HCT116 (cell line): ENCODE measurements around the gene PHF5A. TPM values are rescaled to one million over a fixed set of nuclear protein-coding genes. Genes with fewer than 3 reads are reported as not detected.
A peak's percentile ranks its signal among the peaks of the same experiment; 100 is the strongest.

Experiments
- ATAC-seq: fragments of 200-7000 bp; cut with Tn5 transposase; 2 replicates; pipeline ENCODE4 v1.9.1; 2020; ENCODE audit warnings: mild to moderate bottlenecking, moderate library complexity
- BruUV-seq: library from RNA; stranded (reverse); fragments of 400-500 nt; replicated peaks from 2 replicates; lab custom pipeline; 2021; lab: Mats Ljungman, UMichigan
- CTCF ChIA-PET: fragments of 300-600 bp; sonication (Branson Sonifier 250); formaldehyde crosslinking; loops from one replicate; lab custom pipeline; 2021; ENCODE audit warnings: antibody characterized with exemption; lab: Charles Lee
- POLR2A ChIA-PET: fragments of 300-600, 350-600 bp; sonication (Branson Sonifier 250); formaldehyde crosslinking; loops from one replicate; lab custom pipeline; 2021; ENCODE audit warnings: antibody characterized with exemption; lab: Charles Lee
- RAD21 ChIA-PET, 2 experiments: fragments of 300-600 bp; sonication (Branson Sonifier 250); formaldehyde crosslinking; loops; one replicate each; lab custom pipeline; 2023; ENCODE audit warnings: low total read pairs in 2 of 2; ENCODE audit not compliant: uncharacterized antibody in 2 of 2, unreplicated experiment in 2 of 2, low non-redundant PET in 1 of 2; lab: Charles Lee
- DNase-seq: peaks from one replicate; pipeline ENCODE4 v3.0.0-alpha.2; 2010; ENCODE audit warnings: low read depth, low spot score
- H2AFZ ChIP-seq: fragments of 200-600 bp; shearing (Covaris generic), sonication (generic); 2 replicates; pipeline ENCODE4 v1.6.1; 2017; ENCODE audit warnings: low read depth, mixed run types, mixed read lengths, antibody characterized with exemption, low read length; ENCODE audit not compliant: poor library complexity, severe bottlenecking
- H3K27ac ChIP-seq: 2 replicates; pipeline ENCODE4 v1.5.1; 2012; ENCODE audit warnings: low read depth, low read length
- H3K27me3 ChIP-seq: fragments of 200-600 bp; sonication (generic); 2 replicates; pipeline ENCODE4 v1.6.1; 2016; ENCODE audit warnings: mixed run types, low read length, mixed read lengths; ENCODE audit not compliant: insufficient read depth
- H3K36me3 ChIP-seq, 2 experiments: fragments of 200-500 bp in 1 of 2; fragments of 200-600 bp in 1 of 2; sonication (Bioruptor generic) in 1 of 2; sonication (generic) in 1 of 2; 2 replicates each; pipeline versions ENCODE4 v1.5.1 to v1.6.1; 2014 to 2016; ENCODE audit warnings: low read length in 2 of 2, inconsistent platforms in 1 of 2, mixed read lengths in 1 of 2, mixed run types in 1 of 2; ENCODE audit not compliant: insufficient read depth in 2 of 2, control insufficient read depth in 1 of 2
- H3K4me1 ChIP-seq, 2 experiments: fragments of 200-600 bp in 1 of 2; sonication (generic) in 1 of 2; 2 replicates each; pipeline versions ENCODE4 v1.5.1 to v1.6.1; 2012 to 2017; ENCODE audit warnings: low read length in 2 of 2, inconsistent platforms in 1 of 2, mild to moderate bottlenecking in 1 of 2, mixed read lengths in 1 of 2, mixed run types in 1 of 2, moderate library complexity in 1 of 2; ENCODE audit not compliant: insufficient read depth in 2 of 2, control insufficient read depth in 1 of 2
- H3K4me2 ChIP-seq: fragments of 200-600 bp; sonication (generic); 2 replicates; pipeline ENCODE4 v1.6.1; 2017; ENCODE audit warnings: mixed run types, low read length, mixed read lengths
- H3K4me3 ChIP-seq, 2 experiments: fragments of 200-600 bp in 1 of 2; sonication (generic) in 1 of 2; replicated peaks in 1 of 2; 2 replicates each; pipeline ENCODE4 v1.5.1; 2011 to 2016; ENCODE audit warnings: low read length in 2 of 2, control low read depth in 1 of 2, low read depth in 1 of 2, mild to moderate bottlenecking in 1 of 2, mixed read lengths in 1 of 2, mixed run types in 1 of 2
- H3K79me2 ChIP-seq: fragments of 200-600 bp; sonication (generic); 2 replicates; pipeline ENCODE4 v1.6.1; 2017; ENCODE audit warnings: mild to moderate bottlenecking, mixed run types, low read length, moderate library complexity, mixed read lengths; ENCODE audit not compliant: insufficient read depth
- H3K9ac ChIP-seq: fragments of 200-600 bp; sonication (generic); 2 replicates; pipeline ENCODE4 v1.6.1; 2016; ENCODE audit warnings: low read length, mixed read lengths
- H3K9me2 ChIP-seq: fragments of 200-600 bp; sonication (generic), shearing (Covaris generic); 2 replicates; pipeline ENCODE4 v1.6.1; 2017; ENCODE audit warnings: mixed run types, mild to moderate bottlenecking, moderate library complexity; ENCODE audit not compliant: insufficient read depth
- H3K9me3 ChIP-seq, 2 experiments: fragments of 200-500 bp in 1 of 2; fragments of 200-600 bp in 1 of 2; sonication (Bioruptor generic) in 1 of 2; sonication (generic) in 1 of 2; 2 replicates each; pipeline ENCODE4 v1.6.1; 2014 to 2017; ENCODE audit warnings: low read length in 2 of 2, mixed read lengths in 2 of 2, inconsistent platforms in 1 of 2, low read depth in 1 of 2, mild to moderate bottlenecking in 1 of 2, mixed run types in 1 of 2, moderate library complexity in 1 of 2; ENCODE audit not compliant: control insufficient read depth in 1 of 2, insufficient read depth in 1 of 2
- H4K20me1 ChIP-seq: fragments of 200-600 bp; sonication (generic), shearing (Covaris generic); 2 replicates; pipeline ENCODE4 v1.6.1; 2017; ENCODE audit warnings: mixed run types, mild to moderate bottlenecking, moderate library complexity; ENCODE audit not compliant: insufficient read depth
- ATF3 ChIP-seq: IDR thresholded peaks from 2 replicates; pipeline ENCODE4 v1.6.1; 2012
- CEBPB ChIP-seq: IDR thresholded peaks from 2 replicates; pipeline ENCODE4 v1.6.1; 2012; ENCODE audit warnings: low read depth
- CTCF ChIP-seq, 3 experiments: fragments of 200-600 bp in 1 of 3; sonication (generic) in 1 of 3; IDR thresholded peaks in 2 of 3; conservative IDR thresholded peaks in 1 of 3; 2 replicates each; pipeline ENCODE4 v1.5.1; 2012 to 2017; ENCODE audit warnings: low read depth in 2 of 3, low read length in 2 of 3, antibody characterized with exemption in 1 of 3, borderline replicate concordance in 1 of 3, control low read depth in 1 of 3, mild to moderate bottlenecking in 1 of 3, mixed read lengths in 1 of 3, mixed run types in 1 of 3, moderate library complexity in 1 of 3; ENCODE audit not compliant: insufficient read depth in 1 of 3
- EGR1 ChIP-seq: IDR thresholded peaks from 2 replicates; pipeline ENCODE4 v1.6.1; 2012; ENCODE audit warnings: low read depth
- ELF1 ChIP-seq: IDR thresholded peaks from 2 replicates; pipeline ENCODE4 v1.6.1; 2012; ENCODE audit warnings: low read depth, borderline replicate concordance
- FOSL1 ChIP-seq: IDR thresholded peaks from 2 replicates; pipeline ENCODE4 v1.6.1; 2012; ENCODE audit warnings: low read depth
- MAX ChIP-seq: IDR thresholded peaks from 2 replicates; pipeline ENCODE4 v1.6.1; 2012
- POLR2A ChIP-seq: IDR thresholded peaks from 2 replicates; pipeline ENCODE4 v1.7.0; 2011; ENCODE audit warnings: borderline replicate concordance; ENCODE audit not compliant: insufficient read depth, insufficient read length; ENCODE audit errors: extremely low read depth
- POLR2AphosphoS5 ChIP-seq: IDR thresholded peaks from 2 replicates; pipeline ENCODE4 v1.6.1; 2011; ENCODE audit warnings: mild to moderate bottlenecking, low read depth, low read length, moderate library complexity
- SIN3A ChIP-seq: IDR thresholded peaks from 2 replicates; pipeline ENCODE4 v1.6.1; 2012; ENCODE audit warnings: low read depth
- TCF7L2 ChIP-seq: IDR thresholded peaks from 2 replicates; pipeline ENCODE4 v1.7.0; 2011; ENCODE audit warnings: borderline replicate concordance, inconsistent platforms; ENCODE audit not compliant: insufficient read depth, insufficient read length; ENCODE audit errors: extremely low read depth
- YY1 ChIP-seq: IDR thresholded peaks from 2 replicates; pipeline ENCODE4 v1.6.1; 2011; ENCODE audit warnings: low read length, low read depth, moderate library complexity, mild to moderate bottlenecking; ENCODE audit not compliant: insufficient replicate concordance; ENCODE audit errors: extremely low read depth
- ZBTB33 ChIP-seq: IDR thresholded peaks from 2 replicates; pipeline ENCODE4 v1.6.1; 2011; ENCODE audit warnings: mild to moderate bottlenecking, low read length, moderate library complexity; ENCODE audit not compliant: insufficient replicate concordance; ENCODE audit errors: extremely low read depth
- intact Hi-C: fragments of 100-400 bp; cut with micrococcal nuclease; formaldehyde crosslinking; loops from 2 replicates; pipeline ENCODE4 v1.10.0; 2022
- total RNA-seq: library from RNA; stranded (reverse); gene quantifications from one replicate; pipeline ENCODE4 v1.2.1, GENCODE V29; 2021; ENCODE audit not compliant: unreplicated experiment

The PHF5A gene
- total RNA-seq, 1 experiment from 2014 or later, result 86.0 TPM

GRCh38 chr22:41437198-41437597 lies 31.3 kb downstream of the PHF5A start (continued):
- TF ChIP-seq MAX, result no peak
- TF ChIP-seq CTCF (IDR thresholded peaks at IDR 0.05 in 2 of 3, conservative IDR thresholded peaks at IDR 0.05 in 1 of 3; ENCODE audit: borderline replicate concordance in 1 of 3, insufficient read depth in 1 of 3, low read depth in 2 of 3, low read length in 2 of 3), result no peak
- no peak for TF ChIP-seq CEBPB
- no peak for TF ChIP-seq ATF3
- TF ChIP-seq SIN3A, result no peak
- TF ChIP-seq FOSL1, result no peak
- TF ChIP-seq YY1, result no peak

GRCh38 chr22:41436322-41437113 lies 32.0 kb downstream of the PHF5A start:
- ChIA-PET POLR2A (interaction anchor here (1.5 kb wide), 1 partner anchor 10 kb away, joined by 8 read pairs; the partner anchor contains the start of gene TOB2), CTCF (no interaction called here), RAD21 (no interaction called here)
- H3K36me3 ChIP-seq, result peaks cover 26 to 27% of the 10 kb centered on the region in 2 experiments; a peak in 3 of 4 replicates
- no peaks in the 10 kb centered on the region for H3K4me1 ChIP-seq
- H4K20me1 ChIP-seq, result peaks cover 4% of the 10 kb centered on the region; the same call in 1 of the 2 replicates
- H3K9ac ChIP-seq, result no peak overlapping the region
- H3K4me3 ChIP-seq, result no peak overlapping the region
- DNase-seq (no peak), ATAC-seq (no peak)
- H3K9me3 ChIP-seq, result no peaks in the 10 kb centered on the region
- no peak overlapping the region for H2AFZ ChIP-seq
- H3K27ac ChIP-seq, result 0 out of 2 replicates have a peak overlapping the region, but pooled peaks have one; percentile 7
- no peak overlapping the region for H3K4me2 ChIP-seq
- no TSS peak for BruUV-seq
- intact Hi-C loops, result no loop called here
- H3K27me3 ChIP-seq, result no peaks in the 10 kb centered on the region
- TF ChIP-seq ELF1, result no peak
- TF ChIP-seq EGR1, result no peak
- no peak for TF ChIP-seq TCF7L2
- no peak for TF ChIP-seq CTCF (IDR thresholded peaks at IDR 0.05 in 2 of 3, conservative IDR thresholded peaks at IDR 0.05 in 1 of 3; ENCODE audit: borderline replicate concordance in 1 of 3, insufficient read depth in 1 of 3, low read depth in 2 of 3, low read length in 2 of 3)
- no peak for TF ChIP-seq YY1
- no peak; the same call in 1 of the 2 replicates for TF ChIP-seq POLR2AphosphoS5
- no peak for TF ChIP-seq POLR2A
- no peak for TF ChIP-seq FOSL1
- no peak for TF ChIP-seq ZBTB33
- peaks cover 70% of the 10 kb centered on the region for H3K79me2 ChIP-seq
- no peaks in the 10 kb centered on the region for H3K9me2 ChIP-seq
